PC-3 (cell line): ENCODE results near the gene SERPINE2. TPM values are rescaled to one million over a fixed set of nuclear protein-coding genes. Genes with fewer than 3 reads are reported as not detected.

ENCODE experiments used
- ATAC-seq: fragments of 200-7000 bp; cut with Tn5 transposase; 2 replicates; pipeline ENCODE4 v1.9.1; 2020; ENCODE audit warnings: mild to moderate bottlenecking, moderate library complexity
- BruUV-seq: library from RNA; stranded (reverse); fragments of 400-500 nt; replicated peaks from 2 replicates; lab custom pipeline; 2021; lab: Mats Ljungman, UMichigan
- CTCF ChIA-PET: fragments of 300-600 bp; sonication (Branson Sonifier 250); formaldehyde crosslinking; loops from one replicate; lab custom pipeline; 2022; ENCODE audit warnings: antibody characterized with exemption; lab: Charles Lee
- POLR2A ChIA-PET: fragments of 300-600 bp; sonication (Branson Sonifier 250); formaldehyde crosslinking; loops from one replicate; lab custom pipeline; 2022; ENCODE audit warnings: antibody characterized with exemption; ENCODE audit not compliant: unreplicated experiment; lab: Charles Lee
- DNase-seq: peaks from one replicate; pipeline ENCODE4 v3.0.0-alpha.2; 2015
- H2AFZ ChIP-seq: fragments of 300-600 bp; sonication (generic); 2 replicates; pipeline ENCODE4 v1.6.0; 2016; ENCODE audit warnings: antibody characterized with exemption, low read length
- H3F3A ChIP-seq: fragments of 300-600 bp; sonication (generic); one replicate; pipeline ENCODE4 v1.6.0; 2017; ENCODE audit warnings: antibody characterized with exemption, low read length, control low read depth, mild to moderate bottlenecking; ENCODE audit not compliant: unreplicated experiment
- H3K27ac ChIP-seq: fragments of 300-600 bp; sonication (generic); 2 replicates; pipeline ENCODE4 v1.5.1; 2016; ENCODE audit warnings: mild to moderate bottlenecking, low read length
- H3K27me3 ChIP-seq: fragments of 300-600 bp; sonication (generic); 2 replicates; pipeline ENCODE4 v1.6.1; 2016; ENCODE audit warnings: low read length, mixed read lengths
- H3K36me3 ChIP-seq: fragments of 300-600 bp; sonication (generic); 2 replicates; pipeline ENCODE4 v1.6.1; 2016; ENCODE audit warnings: low read depth, mixed run types, low read length, mixed read lengths
- H3K4me1 ChIP-seq: fragments of 300-600 bp; sonication (generic); 2 replicates; pipeline ENCODE4 v1.5.1; 2016; ENCODE audit warnings: low read length; ENCODE audit not compliant: insufficient read depth
- H3K4me2 ChIP-seq: fragments of 300-600 bp; sonication (generic); 2 replicates; pipeline ENCODE4 v1.6.0; 2016; ENCODE audit warnings: low read length
- H3K4me3 ChIP-seq: fragments of 300-600 bp; sonication (generic); 2 replicates; pipeline ENCODE4 v1.5.1; 2016; ENCODE audit warnings: mild to moderate bottlenecking, low read length, mixed read lengths
- H3K79me2 ChIP-seq: fragments of 300-600 bp; sonication (generic); 2 replicates; pipeline ENCODE4 v1.6.1; 2017; ENCODE audit warnings: low read length, mixed read lengths
- H3K9ac ChIP-seq: fragments of 300-600 bp; sonication (generic); 2 replicates; pipeline ENCODE4 v1.6.0; 2016; ENCODE audit warnings: mild to moderate bottlenecking, low read length
- H3K9me2 ChIP-seq: fragments of 300-600 bp; sonication (generic); replicated peaks from 2 replicates; pipeline ENCODE4 v1.6.1; 2016; ENCODE audit warnings: mixed run types, low read length, mixed read lengths
- H3K9me3 ChIP-seq: fragments of 300-600 bp; sonication (generic); 2 replicates; pipeline ENCODE4 v1.6.1; 2016; ENCODE audit warnings: low read length, mixed read lengths
- H4K20me1 ChIP-seq: fragments of 300-600 bp; sonication (generic); 2 replicates; pipeline ENCODE4 v1.6.1; 2016; ENCODE audit warnings: low read length, mixed read lengths
- CTCF ChIP-seq: fragments of 300-600 bp; sonication (generic); conservative IDR thresholded peaks from 2 replicates; pipeline ENCODE4 v1.5.1; 2017; ENCODE audit warnings: antibody characterized with exemption, low read depth, mild to moderate bottlenecking, low read length
- EZH2 ChIP-seq: fragments of 300-600 bp; sonication (generic); IDR thresholded peaks from one replicate; pipeline ENCODE4 v1.6.1; 2017; ENCODE audit warnings: antibody characterized with exemption, mild to moderate bottlenecking, low read length; ENCODE audit not compliant: unreplicated experiment
- EZH2phosphoT487 ChIP-seq: fragments of 300-600 bp; sonication (generic); IDR thresholded peaks from 2 replicates; pipeline ENCODE4 v1.6.1; 2018; ENCODE audit warnings: mild to moderate bottlenecking, antibody characterized with exemption, low read length, borderline replicate concordance
- intact Hi-C: fragments of 100-400 bp; cut with micrococcal nuclease; formaldehyde crosslinking; loops from 2 replicates; pipeline ENCODE4 v1.9.0; 2023
- total RNA-seq: library from RNA; depleted of rRNA; stranded (reverse); fragments of >200 nt; gene quantifications from 2 replicates; pipeline ENCODE4 v1.2.3, GENCODE V29; 2014

The SERPINE2 gene
- total RNA-seq, 1 experiment from 2014 or later, result 17.1 TPM

DNA sequence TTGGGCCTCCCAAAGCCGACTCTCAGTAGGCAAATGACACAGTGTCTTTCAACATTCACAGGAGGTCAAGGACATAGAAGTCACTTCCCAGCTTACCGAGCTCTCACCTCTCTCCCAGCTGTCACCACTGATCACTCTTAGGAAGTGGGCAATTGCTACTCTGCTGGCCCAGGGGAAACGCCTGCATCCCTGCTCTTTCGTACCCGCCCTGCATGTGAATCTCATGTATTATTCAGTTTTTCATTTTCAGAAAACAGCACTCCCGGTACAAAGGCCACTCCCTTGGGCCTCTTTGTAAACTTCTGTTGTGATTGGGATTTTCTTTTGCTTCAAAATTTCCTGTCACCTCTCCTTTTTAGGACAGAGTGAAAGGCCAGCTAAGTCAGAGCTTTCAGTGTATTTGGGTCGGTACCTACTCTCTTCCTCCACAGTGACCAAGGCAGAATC is 66.4 kb downstream of the SERPINE2 start:
- H3K36me3 ChIP-seq, result no peaks in the 10 kb centered on the region
- TF ChIP-seq EZH2 (no peak), EZH2phosphoT487 (no peak), CTCF (no peak)
- H3K4me3 ChIP-seq, result no peak overlapping the region
- BruUV-seq, result no TSS peak
- peaks cover 14% of the 10 kb centered on the region for H3K4me1 ChIP-seq
- no peaks in the 10 kb centered on the region for H3K9me2 ChIP-seq
- H3K4me2 ChIP-seq, result no peak overlapping the region
- ChIA-PET POLR2A (no interaction called here), CTCF (no interaction called here)
- no peak for DNase-seq
- no peak overlapping the region for H3K9ac ChIP-seq
- ATAC-seq, result no peak
- no peaks in the 10 kb centered on the region for H3K79me2 ChIP-seq
- intact Hi-C loops, result loop anchor here (5.0 to 10.0 kb wide), 3 partner anchors 475 to 802 kb away; no protein-coding TSS in a partner anchor
- H4K20me1 ChIP-seq, result no peaks in the 10 kb centered on the region
- no peak overlapping the region for H2AFZ ChIP-seq
- no peaks in the 10 kb centered on the region for H3K9me3 ChIP-seq
- no peaks in the 10 kb centered on the region for H3K27me3 ChIP-seq
- H3K27ac ChIP-seq, result no peak overlapping the region
- H3F3A ChIP-seq, result no peaks in the 10 kb centered on the region

DNA sequence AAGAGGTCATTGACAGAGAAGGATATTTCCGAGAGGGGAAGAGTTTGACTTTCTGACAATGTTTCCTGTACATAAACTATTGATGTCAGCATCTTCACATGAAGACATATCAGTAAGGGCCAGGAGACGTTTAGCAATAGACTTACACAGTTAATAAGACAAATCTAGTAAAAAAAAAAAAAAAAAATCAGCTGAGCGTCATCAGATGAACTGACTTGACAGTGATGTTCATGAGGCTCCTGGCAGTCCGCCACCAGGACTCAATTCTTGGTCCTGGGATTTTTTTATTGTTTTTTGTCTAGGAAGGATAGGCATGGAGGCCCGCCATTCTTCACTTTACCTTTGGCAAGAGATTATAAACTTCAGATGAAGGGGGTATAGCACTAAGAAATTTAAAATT is 67.4 kb downstream of the SERPINE2 start:
- ChIA-PET CTCF (interaction anchor here (0.6 to 2.2 kb wide), 2 partner anchors 115 to 313 kb away, joined by 4 to 19 read pairs; no protein-coding TSS in a partner anchor), POLR2A (interaction anchor here (0.6 kb wide), 1 partner anchor 315 kb away, joined by 4 read pairs; no protein-coding TSS in a partner anchor)
- Histone ChIP-seq H2AFZ (no peak overlapping the region), H3K27ac (no peak overlapping the region), H3K36me3 (peaks cover 4% of the 10 kb centered on the region), H3K9me3 (no peaks in the 10 kb centered on the region), H3K9me2 (no peaks in the 10 kb centered on the region), H3K4me3 (no peak overlapping the region), H3K4me1 (peaks cover 19% of the 10 kb centered on the region), H4K20me1 (no peaks in the 10 kb centered on the region), H3K4me2 (no peak overlapping the region), H3K79me2 (no peaks in the 10 kb centered on the region), H3K27me3 (no peaks in the 10 kb centered on the region), H3K9ac (no peak overlapping the region), H3F3A (no peaks in the 10 kb centered on the region)
- ATAC-seq (no peak), DNase-seq (no peak)
- intact Hi-C loops, result loop anchor here (2.0 to 10.0 kb wide), 5 partner anchors 17 to 803 kb away; no protein-coding TSS in a partner anchor
- BruUV-seq, result no TSS peak
- TF ChIP-seq CTCF, result no peak

- ATAC-seq, result peak; percentile 68
- Histone ChIP-seq H2AFZ (no peak overlapping the region), H3K4me3 (no peak overlapping the region), H3K9ac (no peak overlapping the region), H3K9me3 (no peaks in the 10 kb centered on the region), H3K27me3 (no peaks in the 10 kb centered on the region), H3F3A (no peaks in the 10 kb centered on the region), H3K9me2 (no peaks in the 10 kb centered on the region), H4K20me1 (no peaks in the 10 kb centered on the region), H3K36me3 (peaks cover 8% of the 10 kb centered on the region), H3K4me2 (no peak overlapping the region), H3K79me2 (0 out of 2 replicates have a peak, but pooled peaks cover under 1% of the 10 kb centered on the region), H3K4me1 (peaks cover 15% of the 10 kb centered on the region), H3K27ac (no peak overlapping the region)
- no TSS peak for BruUV-seq
- intact Hi-C loops, result loop anchor here (1.0 to 10.0 kb wide), 7 partner anchors 18 to 804 kb away; no protein-coding TSS in a partner anchor
- ChIA-PET CTCF (interaction anchor here (0.5 to 2.2 kb wide), 13 partner anchors 10 to 1071 kb away, joined by 3 to 26 read pairs (median 4); no protein-coding TSS in a partner anchor), POLR2A (no interaction called here)
- peak; percentile 85 for DNase-seq
- TF ChIP-seq EZH2 (no peak), CTCF (peak; percentile 94)
These were observed 68.5 kb downstream of the SERPINE2 start for GRCh38 chr2:223970343-223971128.
